WTC11 (cell line): Measurements from ENCODE around the gene TM9SF1. TPM values are rescaled to one million over a fixed set of nuclear protein-coding genes. Genes with fewer than 3 reads are reported as not detected.

ENCODE experiments used
- AFF4 ChIP-seq: sonication (generic); formaldehyde crosslinking; IDR thresholded peaks from 2 replicates; pipeline ENCODE4 v1.8.1; 2023; ENCODE audit warnings: mild to moderate bottlenecking, missing genetic modification reagents, borderline replicate concordance
- ATF3 ChIP-seq: sonication (generic); formaldehyde crosslinking; conservative IDR thresholded peaks from 2 replicates; pipeline ENCODE4 v1.8.1; 2022; ENCODE audit warnings: mild to moderate bottlenecking, missing genetic modification reagents
- CBFB ChIP-seq: sonication (generic); formaldehyde crosslinking; IDR thresholded peaks from 2 replicates; pipeline ENCODE4 v1.8.1; 2022; ENCODE audit warnings: mild to moderate bottlenecking, low read depth, missing genetic modification reagents
- ELF4 ChIP-seq: sonication (generic); formaldehyde crosslinking; IDR thresholded peaks from 2 replicates; pipeline ENCODE4 v1.8.1; 2022; ENCODE audit warnings: low read depth, mild to moderate bottlenecking, moderate library complexity, missing genetic modification reagents
- EMX1 ChIP-seq: fragments of 250-450 bp; sonication (Bioruptor Pico); IDR thresholded peaks from 2 replicates; pipeline ENCODE4 v1.8.0; 2021; ENCODE audit warnings: mild to moderate bottlenecking
- ESRRA ChIP-seq: sonication (generic); formaldehyde crosslinking; IDR thresholded peaks from 2 replicates; pipeline ENCODE4 v1.8.1; 2022; ENCODE audit warnings: mild to moderate bottlenecking, missing genetic modification reagents, borderline replicate concordance
- HMGA2 ChIP-seq: fragments of 250-450 bp; sonication (Bioruptor Pico); IDR thresholded peaks from 2 replicates; pipeline ENCODE4 v1.4.0; 2021; ENCODE audit warnings: mild to moderate bottlenecking, moderate library complexity
- HMGXB4 ChIP-seq: sonication (generic); formaldehyde crosslinking; IDR thresholded peaks from 2 replicates; pipeline ENCODE4 v1.8.1; 2023; ENCODE audit warnings: mild to moderate bottlenecking, moderate library complexity, missing genetic modification reagents
- IRF2 ChIP-seq: sonication (generic); formaldehyde crosslinking; IDR thresholded peaks from 2 replicates; pipeline ENCODE4 v1.8.0; 2022; ENCODE audit warnings: low read depth, missing genetic modification reagents, borderline replicate concordance
- JAZF1 ChIP-seq: fragments of 250-450 bp; sonication (Bioruptor Pico); IDR thresholded peaks from 2 replicates; pipeline ENCODE4 v1.9.0; 2021; ENCODE audit warnings: moderate library complexity, mild to moderate bottlenecking, inconsistent platforms
- MLX ChIP-seq: sonication (generic); formaldehyde crosslinking; IDR thresholded peaks from 2 replicates; pipeline ENCODE4 v1.8.1; 2023; ENCODE audit warnings: mild to moderate bottlenecking, missing genetic modification reagents, moderate library complexity
- MYBL2 ChIP-seq: sonication (generic); formaldehyde crosslinking; IDR thresholded peaks from 2 replicates; pipeline ENCODE4 v1.8.1; 2023; ENCODE audit warnings: mild to moderate bottlenecking, moderate library complexity, missing genetic modification reagents
- NFATC4 ChIP-seq: fragments of 250-450 bp; sonication (Bioruptor Pico); IDR thresholded peaks from 2 replicates; pipeline ENCODE4 v1.9.0; 2021; ENCODE audit warnings: mild to moderate bottlenecking
- PREB ChIP-seq: sonication (generic); formaldehyde crosslinking; IDR thresholded peaks from 2 replicates; pipeline ENCODE4 v1.8.1; 2022; ENCODE audit warnings: mild to moderate bottlenecking, missing genetic modification reagents, moderate library complexity, borderline replicate concordance
- SP1 ChIP-seq: sonication (generic); formaldehyde crosslinking; conservative IDR thresholded peaks from 2 replicates; pipeline ENCODE4 v1.8.1; 2022; ENCODE audit warnings: missing genetic modification reagents
- TEAD1 ChIP-seq: sonication (generic); formaldehyde crosslinking; IDR thresholded peaks from 2 replicates; pipeline ENCODE4 v1.8.0; 2022; ENCODE audit warnings: mild to moderate bottlenecking, missing genetic modification reagents
- TEAD4 ChIP-seq: sonication (generic); formaldehyde crosslinking; IDR thresholded peaks from 2 replicates; pipeline ENCODE4 v1.8.0; 2022; ENCODE audit warnings: mild to moderate bottlenecking, missing genetic modification reagents
- USF1 ChIP-seq: sonication (generic); formaldehyde crosslinking; IDR thresholded peaks from 2 replicates; pipeline ENCODE4 v1.8.0; 2022; ENCODE audit warnings: mild to moderate bottlenecking, missing genetic modification reagents
- ZBTB43 ChIP-seq: sonication (generic); formaldehyde crosslinking; IDR thresholded peaks from 2 replicates; pipeline ENCODE4 v1.8.1; 2023; ENCODE audit warnings: mild to moderate bottlenecking, missing genetic modification reagents
- ZNF396 ChIP-seq: fragments of 250-450 bp; sonication (Bioruptor Pico); IDR thresholded peaks from 2 replicates; pipeline ENCODE4 v1.8.0; 2021; ENCODE audit warnings: mild to moderate bottlenecking, moderate library complexity, borderline replicate concordance
- ZNF512 ChIP-seq: sonication (generic); formaldehyde crosslinking; IDR thresholded peaks from 2 replicates; pipeline ENCODE4 v1.8.1; 2022; ENCODE audit warnings: missing genetic modification reagents, borderline replicate concordance
- total RNA-seq: library from RNA; stranded (reverse); gene quantifications from 3 replicates; pipeline ENCODE4 v1.2.3, GENCODE V29; 2021
- TF ChIP-seq, protein P1 (sequence below): sonication (generic); formaldehyde crosslinking; IDR thresholded peaks from 2 replicates; pipeline ENCODE4 v1.8.0; 2022; ENCODE audit warnings: mild to moderate bottlenecking, missing genetic modification reagents
- TF ChIP-seq, protein P2 (sequence below): sonication (generic); formaldehyde crosslinking; IDR thresholded peaks from 2 replicates; pipeline ENCODE4 v1.8.0; 2022; ENCODE audit warnings: mild to moderate bottlenecking, missing genetic modification reagents

Gene TM9SF1
- total RNA-seq, 1 experiment from 2014 or later, result 27.9 TPM

DNA sequence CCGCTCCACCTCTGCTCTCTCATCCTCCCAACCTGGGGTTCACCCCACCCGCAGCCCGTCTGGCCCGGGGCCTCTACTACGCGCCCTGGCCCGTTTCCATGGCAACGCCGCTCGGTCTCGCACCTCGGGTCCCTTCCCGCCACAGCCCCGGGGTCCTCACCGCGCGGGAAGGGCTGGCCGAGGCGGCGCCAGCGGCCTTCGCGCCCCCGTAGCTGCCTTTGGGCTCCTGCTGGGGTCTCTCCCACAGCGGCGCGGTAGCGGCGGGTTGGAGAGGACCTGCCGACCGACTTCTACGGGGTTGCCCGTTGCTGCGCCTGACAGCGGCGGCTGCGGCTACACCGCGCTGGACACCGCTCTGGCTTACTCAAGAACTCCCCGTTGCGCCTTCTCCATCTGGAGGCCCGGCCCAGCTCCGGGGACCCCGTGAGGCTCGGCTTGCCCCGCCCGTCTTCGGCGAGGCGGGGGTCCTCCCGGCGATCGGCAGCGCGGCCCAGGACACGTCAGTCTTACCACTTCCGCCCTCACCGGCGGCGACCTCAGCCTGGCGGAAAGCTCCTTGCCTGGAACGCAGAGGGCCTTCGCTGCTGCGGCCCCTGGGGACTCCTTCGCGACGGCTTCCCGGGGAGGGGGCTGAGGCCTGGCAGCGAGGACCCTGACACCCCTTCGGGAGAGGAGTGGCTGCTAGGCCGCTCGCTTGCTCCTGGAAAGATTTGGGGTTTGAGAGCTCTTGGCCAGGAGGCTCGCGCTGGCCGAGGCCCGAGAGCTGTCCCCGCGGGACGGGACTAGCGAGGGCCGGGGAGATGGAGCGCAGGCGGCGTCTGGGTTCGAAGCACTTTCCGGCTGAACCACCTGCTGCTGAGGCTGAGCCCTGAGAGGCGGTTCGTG, at the start of gene TM9SF1 (continued):
- peak; percentile 33; the same call in 1 of the 2 replicates for TF ChIP-seq PREB (CRISPR knock-in tag)
- peak; percentile 33; the same call in 1 of the 2 replicates for TF ChIP-seq ZBTB43 (CRISPR knock-in tag)
- TF ChIP-seq, protein P1, sequence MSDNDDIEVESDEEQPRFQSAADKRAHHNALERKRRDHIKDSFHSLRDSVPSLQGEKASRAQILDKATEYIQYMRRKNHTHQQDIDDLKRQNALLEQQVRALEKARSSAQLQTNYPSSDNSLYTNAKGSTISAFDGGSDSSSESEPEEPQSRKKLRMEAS (CRISPR knock-in tag), result peak; percentile 99
- peak; percentile 93 for TF ChIP-seq CBFB
- TF ChIP-seq, protein P2, sequence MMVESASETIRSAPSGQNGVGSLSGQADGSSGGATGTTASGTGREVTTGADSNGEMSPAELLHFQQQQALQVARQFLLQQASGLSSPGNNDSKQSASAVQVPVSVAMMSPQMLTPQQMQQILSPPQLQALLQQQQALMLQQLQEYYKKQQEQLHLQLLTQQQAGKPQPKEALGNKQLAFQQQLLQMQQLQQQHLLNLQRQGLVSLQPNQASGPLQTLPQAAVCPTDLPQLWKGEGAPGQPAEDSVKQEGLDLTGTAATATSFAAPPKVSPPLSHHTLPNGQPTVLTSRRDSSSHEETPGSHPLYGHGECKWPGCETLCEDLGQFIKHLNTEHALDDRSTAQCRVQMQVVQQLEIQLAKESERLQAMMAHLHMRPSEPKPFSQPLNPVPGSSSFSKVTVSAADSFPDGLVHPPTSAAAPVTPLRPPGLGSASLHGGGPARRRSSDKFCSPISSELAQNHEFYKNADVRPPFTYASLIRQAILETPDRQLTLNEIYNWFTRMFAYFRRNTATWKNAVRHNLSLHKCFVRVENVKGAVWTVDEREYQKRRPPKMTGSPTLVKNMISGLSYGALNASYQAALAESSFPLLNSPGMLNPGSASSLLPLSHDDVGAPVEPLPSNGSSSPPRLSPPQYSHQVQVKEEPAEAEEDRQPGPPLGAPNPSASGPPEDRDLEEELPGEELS (CRISPR knock-in tag), result peak; percentile 84; the same call in 1 of the 2 replicates
- no peak for TF ChIP-seq MLX
- TF ChIP-seq ZNF396 (CRISPR knock-in tag), result no peak
- no peak for TF ChIP-seq NFATC4 (CRISPR knock-in tag)
- peak; percentile 70 for TF ChIP-seq MYBL2 (CRISPR knock-in tag)
- TF ChIP-seq TEAD4 (CRISPR knock-in tag), result peak; percentile 56; the same call in 1 of the 2 replicates
- TF ChIP-seq ATF3 (CRISPR knock-in tag), result no peak
- peak; percentile 76; the same call in 1 of the 2 replicates for TF ChIP-seq ESRRA (CRISPR knock-in tag)
- TF ChIP-seq HMGXB4 (CRISPR knock-in tag), result peak; percentile 74; the same call in 1 of the 2 replicates
- TF ChIP-seq TEAD1 (CRISPR knock-in tag), result peak; percentile 72
- no peak for TF ChIP-seq IRF2 (CRISPR knock-in tag)
- no peak for TF ChIP-seq ELF4 (CRISPR knock-in tag)
- TF ChIP-seq AFF4, result 0 out of 2 replicates have a peak, but pooled peaks have one; percentile 56
- TF ChIP-seq HMGA2 (CRISPR knock-in tag), result no peak
- no peak; the same call in 1 of the 2 replicates for TF ChIP-seq SP1 (CRISPR knock-in tag)
- no peak for TF ChIP-seq JAZF1
- TF ChIP-seq USF1 (CRISPR knock-in tag), result peak; percentile 68
- TF ChIP-seq EMX1, result no peak
- no peak for TF ChIP-seq ZNF512 (CRISPR knock-in tag)
